SK-MEL-5 (cell line): Measurements from ENCODE around the gene UNC13D. TPM values are rescaled to one million over a fixed set of nuclear protein-coding genes. Genes with fewer than 3 reads are reported as not detected.

ENCODE experiments used
- DNase-seq: peaks from one replicate; pipeline ENCODE4 v3.0.0-alpha.2; 2016; ENCODE audit warnings: low read depth, low spot score
- in situ Hi-C: cut with HindIII; loops from 2 replicates; pipeline ENCODE4 v1.10.0; 2016; ENCODE audit warnings: low sequenced_read_pairs, high pct_unique_total_duplicates, low pct_unique_long_range_greater_than_20kb
- total RNA-seq: library from RNA; depleted of rRNA; stranded (reverse); fragments of >200 nt; shearing (Covaris generic); gene quantifications from 2 replicates; pipeline ENCODE4 v1.2.3, GENCODE V29; 2014

UNC13D gene
- total RNA-seq, 1 experiment from 2014 or later: 1.8 TPM

DNA sequence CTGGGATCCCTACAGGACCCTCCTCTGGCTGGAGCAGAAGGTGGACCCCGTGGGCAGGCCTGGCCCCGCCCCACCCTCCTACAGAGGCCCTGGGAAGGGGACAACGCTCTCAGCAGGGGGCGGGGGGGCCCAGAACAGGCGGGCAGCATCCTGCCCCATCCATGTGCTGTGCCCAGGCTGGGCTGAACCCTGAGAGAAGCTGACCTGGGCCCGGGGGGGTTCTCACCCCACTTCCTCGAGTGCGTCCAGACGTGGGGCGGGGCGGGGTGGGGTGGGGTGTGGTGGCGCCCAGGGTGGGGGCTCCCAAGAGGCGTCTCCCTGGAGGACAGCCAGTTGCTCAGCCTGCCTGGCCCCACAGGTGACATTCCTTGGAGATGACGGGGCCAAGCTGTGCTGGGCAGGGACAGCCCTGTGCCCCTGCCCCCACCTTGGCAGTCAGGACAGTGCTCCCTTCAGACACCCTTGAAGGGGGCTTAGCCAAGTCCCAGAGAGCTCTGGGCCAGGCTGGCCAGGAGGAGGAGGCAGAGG is 390 bp upstream of the UNC13D start:
- DNase-seq: no peak
- in situ Hi-C loops: no loop called here

DNA sequence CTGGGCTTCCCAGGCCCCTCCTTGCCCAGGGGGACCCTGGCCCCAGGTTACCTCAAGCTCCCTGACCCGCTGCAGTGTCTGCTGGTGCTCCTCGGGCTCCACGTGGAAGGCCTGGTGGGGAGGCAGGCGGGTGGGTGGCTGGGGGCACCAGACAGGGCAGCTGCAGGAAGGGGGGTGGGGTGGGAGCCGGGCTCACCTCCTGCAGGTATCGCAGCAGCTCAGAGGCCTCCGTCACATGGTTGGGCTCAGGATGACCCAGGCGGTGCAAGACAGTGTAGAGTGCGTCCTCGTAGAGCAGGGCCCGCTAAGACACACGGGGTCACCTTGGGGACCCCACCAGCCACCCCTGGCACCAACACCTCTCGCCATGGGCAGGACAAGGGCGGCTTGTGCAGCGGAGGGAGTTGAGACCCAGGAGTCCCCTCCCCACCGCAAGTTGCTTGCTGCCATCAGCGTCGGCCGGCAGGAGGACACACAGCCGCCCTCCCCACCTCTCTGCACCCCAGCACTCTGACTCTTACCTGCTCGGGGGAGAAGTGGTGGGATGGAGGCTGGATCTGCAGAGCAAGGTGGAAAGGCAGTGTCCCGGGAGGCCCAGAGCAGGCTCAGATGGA is 1.1 kb downstream of the UNC13D start:
- in situ Hi-C loops: no loop called here
- no peak for DNase-seq

DNA sequence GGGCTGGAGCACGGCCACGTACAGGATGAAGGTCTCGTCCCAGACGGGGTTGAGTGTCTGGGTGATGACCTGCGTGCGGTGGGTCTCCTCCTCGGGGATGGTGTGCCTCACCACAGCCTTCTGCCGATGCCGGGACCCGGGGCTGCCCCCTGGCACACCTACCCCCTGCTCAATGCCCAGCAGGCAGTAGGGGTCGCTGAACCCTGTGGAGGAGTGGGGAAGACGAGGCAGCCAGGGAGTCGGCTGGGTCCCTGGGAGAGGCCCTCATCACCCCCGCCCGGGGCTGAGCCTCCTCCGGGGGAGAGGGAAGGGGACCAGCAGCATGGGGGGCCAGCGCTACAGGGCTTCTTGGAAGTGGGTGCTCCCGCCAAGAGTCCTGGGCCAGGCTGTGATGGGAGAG is 1.8 kb downstream of the UNC13D start:
- in situ Hi-C loops: no loop called here
- DNase-seq: no peak

DNA sequence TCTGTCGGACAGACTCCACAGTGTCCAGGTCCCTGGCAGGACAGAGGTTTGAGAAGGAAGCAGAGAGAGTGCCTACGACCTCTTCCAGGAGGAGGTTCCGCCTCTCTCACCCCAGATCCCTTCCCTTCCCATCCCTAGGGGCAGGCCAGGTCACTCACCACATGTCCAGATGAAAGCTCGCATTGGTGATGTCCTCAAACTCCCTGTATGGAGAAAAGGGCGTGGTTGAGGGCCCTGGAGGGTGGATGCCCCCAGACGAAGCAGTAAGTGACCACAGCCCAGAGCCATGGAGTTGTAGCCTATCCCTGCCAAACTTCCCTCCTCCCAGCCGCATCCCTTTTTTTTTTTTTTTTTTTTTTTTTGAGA is 3.4 kb downstream of the UNC13D start:
- in situ Hi-C loops: no loop called here
- no peak for DNase-seq

- in situ Hi-C loops: no loop called here
- DNase-seq: no peak
These were observed 4.0 kb downstream of the UNC13D start for GRCh38 chr17:75839942-75840798.

DNA sequence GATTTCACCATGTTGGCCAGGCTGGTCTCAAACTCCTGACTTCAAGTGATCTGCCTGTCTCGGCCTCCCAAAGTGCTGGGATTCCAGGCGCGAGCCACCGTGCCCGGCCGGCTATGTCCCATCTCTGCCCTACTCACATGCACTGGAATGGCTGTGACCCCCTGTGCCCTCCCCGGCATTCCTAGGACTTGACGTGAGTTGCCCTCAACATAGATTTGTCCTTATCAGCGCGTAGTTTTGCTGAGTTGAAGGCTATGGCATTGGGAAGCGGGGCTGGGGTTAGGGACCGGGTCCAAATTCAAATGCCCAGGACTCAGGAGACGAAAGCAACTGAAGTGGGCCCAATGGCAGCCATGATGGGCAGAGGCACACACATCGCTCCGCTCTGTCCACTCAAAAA is 5.8 kb downstream of the UNC13D start:
- no peak for DNase-seq
- in situ Hi-C loops: no loop called here

- in situ Hi-C loops: no loop called here
- DNase-seq: no peak
These were observed 6.3 kb downstream of the UNC13D start for GRCh38 chr17:75837899-75838298.

DNA sequence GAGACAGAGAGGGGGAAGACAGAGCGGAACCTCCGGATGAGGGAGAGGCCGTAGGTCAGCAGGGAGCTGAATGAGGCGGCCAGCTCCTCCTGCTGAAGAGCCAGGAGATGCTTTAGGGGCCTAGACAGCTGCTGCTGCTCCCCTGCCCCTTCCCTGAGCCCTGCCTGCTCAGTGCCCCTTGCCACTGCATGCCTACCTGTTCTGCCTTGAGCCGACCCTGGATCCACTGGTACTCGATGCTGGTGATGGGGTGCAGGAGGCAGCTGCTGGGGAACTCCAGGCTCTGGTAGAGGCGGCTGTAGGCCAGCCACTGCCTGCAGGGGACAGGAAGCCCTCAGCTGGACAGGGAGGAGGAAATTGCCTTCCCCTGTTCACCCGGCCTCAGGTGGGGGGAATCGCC is 7.6 kb downstream of the UNC13D start:
- in situ Hi-C loops: no loop called here

GRCh38 chr17:75835654-75835987 is 8.6 kb downstream of the UNC13D start:
- in situ Hi-C loops: no loop called here
- no peak for DNase-seq

More for the DNA sequence above, 7.6 kb downstream of the UNC13D start:
- DNase-seq: no peak

DNA sequence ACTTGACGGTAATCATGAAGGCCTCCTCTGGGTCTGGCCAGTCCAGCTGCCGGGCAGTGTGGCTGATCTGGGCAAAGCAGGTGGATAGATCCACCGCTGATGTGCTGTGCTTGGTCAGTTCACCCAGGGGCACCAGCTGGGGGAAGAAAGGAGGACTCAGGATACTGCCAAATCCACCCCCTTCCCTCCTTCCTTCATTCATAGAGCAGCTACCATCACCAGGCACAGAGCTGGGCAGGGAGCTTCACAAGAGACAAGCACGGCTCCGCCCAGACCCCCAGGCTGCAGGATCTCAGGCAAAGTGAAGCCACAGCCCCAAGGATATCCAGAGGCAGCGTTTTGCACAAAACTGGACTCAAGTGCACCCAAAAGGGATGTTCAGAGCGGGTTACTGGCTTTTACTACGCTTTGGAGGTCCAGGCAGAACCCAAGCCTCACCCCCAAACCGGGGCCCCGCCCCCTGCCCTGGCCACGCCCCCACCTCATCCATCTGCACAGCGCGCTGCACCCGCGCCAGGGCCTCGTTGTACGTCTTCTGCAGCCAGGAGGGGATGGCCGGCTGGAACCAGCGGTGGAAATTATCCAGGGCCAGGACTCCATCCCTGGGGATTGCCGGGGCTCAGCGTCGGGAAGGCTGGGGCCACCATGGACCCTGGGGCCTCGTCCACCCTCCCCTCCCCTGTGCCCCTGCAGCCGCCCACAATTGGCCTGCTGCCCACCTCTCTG is 9.1 kb downstream of the UNC13D start:
- in situ Hi-C loops: no loop called here
- no peak for DNase-seq

GRCh38 chr17:75834279-75834920 is 9.8 kb downstream of the UNC13D start:
- in situ Hi-C loops: no loop called here
- DNase-seq: no peak

DNA sequence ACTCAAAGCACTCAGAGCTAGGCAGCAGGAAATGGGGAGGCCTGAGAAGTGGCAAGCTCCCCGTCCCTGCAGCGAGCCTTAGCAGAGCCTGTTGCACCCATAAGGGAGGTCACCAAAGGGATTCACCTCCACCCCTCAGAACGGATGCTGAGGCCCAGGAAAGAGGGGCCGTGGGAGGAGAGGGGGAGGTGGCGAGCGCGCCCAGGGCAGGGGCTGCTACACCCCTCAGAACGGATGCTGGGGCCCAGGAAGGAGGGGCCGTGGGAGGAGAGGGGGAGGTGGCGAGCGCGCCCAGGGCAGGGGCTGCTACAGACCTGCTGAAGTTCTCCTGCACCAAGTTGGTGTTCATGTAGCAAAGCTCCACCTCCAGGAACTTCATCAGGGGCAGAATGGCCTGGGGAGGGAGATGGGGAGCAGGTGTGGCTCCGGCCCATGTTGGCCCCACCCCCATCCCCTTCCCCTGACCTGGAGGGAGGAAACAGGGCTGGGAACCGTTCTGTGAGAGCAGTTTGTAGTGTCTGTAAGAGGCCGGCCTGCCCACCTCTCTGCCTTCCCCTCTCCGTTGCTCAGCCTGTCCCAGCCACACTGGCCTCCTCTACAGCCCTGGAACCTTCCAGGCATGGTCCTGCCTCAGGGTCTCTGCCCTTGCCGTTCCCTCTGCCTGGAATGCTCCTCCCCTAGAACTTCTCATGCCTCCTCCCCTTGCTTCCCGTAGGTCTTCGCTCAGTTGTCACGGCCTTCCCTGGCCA is 11.4 kb downstream of the UNC13D start:
- in situ Hi-C loops: no loop called here
- DNase-seq: no peak

GRCh38 chr17:75832164-75832651 is 12.0 kb downstream of the UNC13D start:
- peak; percentile 84 for DNase-seq
- in situ Hi-C loops: no loop called here

DNA sequence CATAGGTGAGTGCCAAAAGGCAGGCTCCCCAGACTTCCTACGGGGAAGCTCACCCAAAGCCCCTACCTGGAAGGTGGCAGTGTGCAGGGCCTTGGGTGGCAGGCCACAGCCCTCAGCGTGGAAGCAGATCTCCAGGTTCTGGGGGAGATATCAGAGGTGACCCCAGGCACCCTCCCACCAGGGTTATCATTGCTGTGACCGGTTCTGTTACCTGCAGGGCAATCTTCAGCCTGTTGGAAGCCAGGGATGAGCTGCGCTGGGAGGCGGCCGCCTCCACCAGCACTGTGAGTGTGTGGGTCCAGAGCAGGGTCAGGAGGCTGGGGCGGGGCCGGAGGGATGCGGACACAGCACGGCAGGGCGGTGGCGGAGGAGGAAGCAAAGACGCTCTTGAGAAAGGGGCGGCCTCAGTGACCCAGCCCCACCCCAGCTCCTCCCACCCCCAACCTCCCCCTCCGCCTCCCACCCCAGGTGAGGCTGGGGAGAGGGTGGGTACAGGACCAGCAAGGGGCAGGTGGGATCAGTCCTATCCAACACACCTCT is 13.1 kb downstream of the UNC13D start:
- no peak for DNase-seq
- in situ Hi-C loops: no loop called here

DNA sequence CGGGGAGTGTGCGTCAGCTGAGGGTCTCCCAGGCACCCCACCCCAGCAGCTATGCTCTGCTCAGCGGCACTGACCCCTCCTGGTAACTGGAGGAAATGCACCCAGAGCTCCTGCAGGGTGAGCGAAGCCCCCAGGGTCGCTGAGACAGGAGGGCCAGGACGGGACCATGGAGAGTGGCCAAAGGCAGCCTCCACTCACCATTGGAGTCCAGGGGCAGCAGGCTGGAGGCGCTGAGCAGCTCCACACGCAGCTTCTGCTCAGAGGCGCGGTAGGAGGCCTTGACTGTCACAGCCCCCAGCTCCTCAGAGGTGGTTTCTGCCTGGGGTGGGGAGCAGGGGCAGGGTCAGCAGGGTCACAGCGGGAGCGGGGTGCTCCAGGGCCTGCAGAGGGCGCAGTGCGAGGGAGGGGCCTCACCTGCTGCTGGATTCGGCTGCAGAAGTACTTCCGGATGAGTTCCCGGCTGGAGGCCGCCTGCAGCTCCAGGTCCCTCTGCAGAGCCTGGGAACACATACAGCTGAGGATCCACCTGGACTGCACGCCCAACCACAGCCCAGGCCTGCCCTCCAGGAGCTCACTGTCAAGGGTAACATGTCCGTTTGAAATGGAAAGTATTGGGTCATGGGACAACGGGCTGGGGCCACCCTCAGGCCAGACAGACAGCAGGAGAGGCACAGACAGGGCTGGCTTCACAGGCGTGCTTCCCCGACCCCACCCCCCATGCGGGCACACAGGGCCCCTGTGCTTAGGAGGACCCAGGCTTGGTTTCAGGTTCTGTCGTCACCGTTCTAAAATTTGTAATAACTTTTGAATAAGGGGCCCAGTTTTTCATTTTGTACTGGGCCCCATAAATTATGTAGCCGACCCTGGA is 13.8 kb downstream of the UNC13D start:
- DNase-seq: peak; percentile 68
- in situ Hi-C loops: no loop called here

DNA sequence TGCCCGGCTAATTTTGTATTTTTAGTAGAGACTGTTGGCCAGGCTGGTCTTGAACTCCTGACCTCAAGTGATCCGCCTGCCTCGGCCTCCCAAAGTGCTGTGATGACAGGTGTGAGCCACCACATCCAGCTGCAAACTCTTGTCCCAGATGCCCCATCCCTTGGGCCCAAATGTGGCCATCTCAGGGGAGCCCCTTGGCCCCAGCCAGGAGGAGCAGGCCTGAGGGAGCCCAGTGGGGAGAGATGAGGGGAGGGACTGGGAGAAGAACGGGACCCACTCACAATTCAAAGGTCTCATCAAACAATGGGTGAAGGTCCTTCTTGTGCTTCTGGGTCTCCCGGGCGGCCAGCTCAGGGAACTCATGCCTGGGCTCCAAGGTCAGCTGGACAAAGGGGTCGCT is 14.5 kb downstream of the UNC13D start:
- in situ Hi-C loops: no loop called here

More for the DNA sequence above, 14.5 kb downstream of the UNC13D start:
- DNase-seq: no peak
